Thoracic aorta (tissue), 2 donors: Measurements from ENCODE around the gene CACUL1. TPM values are rescaled to one million over a fixed set of nuclear protein-coding genes. Genes with fewer than 3 reads are reported as not detected.

Experiments used
- ATAC-seq: fragments of 150-250 bp; one replicate; pipeline ENCODE4 v1.8.0; 2017; ENCODE audit warnings: low read depth; ENCODE audit not compliant: insufficient number of reproducible peaks, low FRiP score
- DNase-seq: peaks from one replicate; pipeline ENCODE4 v3.0.0-alpha.2; 2020; ENCODE audit warnings: low spot score
- H3K27ac ChIP-seq, 2 donors: fragments of 200-600 bp; sonication (generic); 1 replicate in 1 of 2; 2 replicates in 1 of 2; pipeline ENCODE4 v1.5.1; 2016; ENCODE audit warnings: mild to moderate bottlenecking in 2 of 2, moderate library complexity in 2 of 2
- H3K27me3 ChIP-seq: fragments of 200-600 bp; sonication (generic); replicated peaks from 2 replicates; pipeline ENCODE4 v1.6.0; 2016; ENCODE audit warnings: mild to moderate bottlenecking; ENCODE audit not compliant: insufficient read depth
- H3K36me3 ChIP-seq: fragments of 200-600 bp; sonication (generic); one replicate; pipeline ENCODE4 v1.5.1; 2016
- H3K4me1 ChIP-seq, 2 donors: fragments of 200-600 bp; sonication (generic); 1 replicate in 1 of 2; 2 replicates in 1 of 2; pipeline versions ENCODE4 v1.5.1 to v1.6.0; 2016; ENCODE audit warnings: low read depth in 2 of 2, mild to moderate bottlenecking in 1 of 2; ENCODE audit not compliant: control insufficient read depth in 1 of 2
- H3K4me3 ChIP-seq: fragments of 200-600 bp; sonication (generic); 2 replicates; pipeline ENCODE4 v1.5.1; 2016; ENCODE audit warnings: mild to moderate bottlenecking
- H3K9me3 ChIP-seq: fragments of 200-600 bp; sonication (generic); 2 replicates; pipeline ENCODE4 v1.5.1; 2016
- total RNA-seq, 2 donors: library from RNA; depleted of rRNA; stranded (reverse); fragments of >200 nt; gene quantifications; one replicate each; pipeline versions ENCODE4 v1.1.0 to v1.2.3, GENCODE V29; 2016
- TF ChIP-seq, protein P1 (sequence below): fragments of 200-600 bp; sonication (generic); IDR thresholded peaks from one replicate; pipeline ENCODE4 v1.5.1; 2019; ENCODE audit warnings: antibody characterized with exemption

Gene CACUL1
- total RNA-seq, 2 donors from 2014 or later: 32.7 to 42.9 TPM

DNA sequence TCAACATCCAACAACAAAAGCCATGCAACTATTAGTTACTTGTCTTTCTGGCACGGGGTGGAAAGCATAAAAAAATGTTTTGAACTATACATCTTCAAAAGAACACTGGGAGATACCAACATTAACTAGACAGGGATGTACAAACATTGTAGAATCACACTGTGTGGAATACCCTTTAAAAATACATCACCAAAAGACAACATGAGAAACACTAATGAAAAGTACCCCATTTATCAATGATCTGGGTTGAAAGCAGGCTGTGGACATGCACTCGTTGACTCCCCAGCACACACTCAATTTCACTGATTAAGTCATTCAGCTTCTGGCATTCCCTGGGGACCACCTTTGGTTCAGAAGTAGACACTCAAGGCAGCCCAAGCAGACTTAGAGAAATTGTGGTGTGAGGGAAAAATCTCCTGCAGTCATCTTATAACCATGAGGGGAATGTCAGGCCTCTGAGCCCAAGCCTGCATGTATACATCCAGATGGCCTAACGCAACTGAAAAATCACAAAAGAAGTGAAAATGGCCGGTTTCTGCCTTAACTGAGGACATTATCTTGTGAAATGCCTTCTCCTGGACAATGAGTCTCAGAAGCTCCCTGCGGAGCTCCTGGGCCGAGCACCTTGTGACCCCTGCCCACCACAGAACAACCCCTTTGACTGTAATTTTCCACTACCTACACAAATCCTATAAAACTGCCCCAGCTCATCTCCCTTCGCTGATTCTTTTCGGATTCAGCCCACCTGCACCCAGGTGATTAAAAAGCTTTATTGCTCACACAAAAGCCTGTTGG lies 53.0 kb downstream of the CACUL1 start:
- no peak for ATAC-seq
- no peaks in the 10 kb centered on the region for H3K36me3 ChIP-seq
- peaks cover 0 to 9% of the 10 kb centered on the region in 2 donors for H3K4me1 ChIP-seq
- no peak overlapping the region for H3K4me3 ChIP-seq
- H3K27ac ChIP-seq: no peak overlapping the region
- H3K27me3 ChIP-seq: no peaks in the 10 kb centered on the region
- H3K9me3 ChIP-seq: no peaks in the 10 kb centered on the region
- TF ChIP-seq, protein P1, sequence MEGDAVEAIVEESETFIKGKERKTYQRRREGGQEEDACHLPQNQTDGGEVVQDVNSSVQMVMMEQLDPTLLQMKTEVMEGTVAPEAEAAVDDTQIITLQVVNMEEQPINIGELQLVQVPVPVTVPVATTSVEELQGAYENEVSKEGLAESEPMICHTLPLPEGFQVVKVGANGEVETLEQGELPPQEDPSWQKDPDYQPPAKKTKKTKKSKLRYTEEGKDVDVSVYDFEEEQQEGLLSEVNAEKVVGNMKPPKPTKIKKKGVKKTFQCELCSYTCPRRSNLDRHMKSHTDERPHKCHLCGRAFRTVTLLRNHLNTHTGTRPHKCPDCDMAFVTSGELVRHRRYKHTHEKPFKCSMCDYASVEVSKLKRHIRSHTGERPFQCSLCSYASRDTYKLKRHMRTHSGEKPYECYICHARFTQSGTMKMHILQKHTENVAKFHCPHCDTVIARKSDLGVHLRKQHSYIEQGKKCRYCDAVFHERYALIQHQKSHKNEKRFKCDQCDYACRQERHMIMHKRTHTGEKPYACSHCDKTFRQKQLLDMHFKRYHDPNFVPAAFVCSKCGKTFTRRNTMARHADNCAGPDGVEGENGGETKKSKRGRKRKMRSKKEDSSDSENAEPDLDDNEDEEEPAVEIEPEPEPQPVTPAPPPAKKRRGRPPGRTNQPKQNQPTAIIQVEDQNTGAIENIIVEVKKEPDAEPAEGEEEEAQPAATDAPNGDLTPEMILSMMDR: no peak
- DNase-seq: no peak

DNA sequence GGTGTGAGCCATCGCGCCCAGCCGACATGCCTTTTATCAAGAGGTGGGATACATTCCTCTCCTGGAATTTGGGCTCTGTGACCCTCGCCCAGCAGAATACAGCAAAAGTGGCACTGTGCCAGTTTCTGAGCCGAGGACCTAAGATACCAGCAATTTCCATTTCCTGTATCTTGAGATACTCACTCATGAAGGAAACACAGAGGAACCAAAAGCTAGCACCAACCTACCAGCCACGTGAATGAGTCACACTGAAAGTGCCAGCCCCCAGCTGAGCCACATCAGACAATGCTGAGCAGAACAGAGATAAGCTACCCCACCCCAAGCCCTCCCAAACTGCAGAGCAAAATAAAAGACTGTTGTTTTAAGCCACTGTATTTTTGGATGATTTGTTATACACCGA lies 56.3 kb downstream of the CACUL1 start:
- TF ChIP-seq, protein P1: no peak
- no peak for DNase-seq

DNA sequence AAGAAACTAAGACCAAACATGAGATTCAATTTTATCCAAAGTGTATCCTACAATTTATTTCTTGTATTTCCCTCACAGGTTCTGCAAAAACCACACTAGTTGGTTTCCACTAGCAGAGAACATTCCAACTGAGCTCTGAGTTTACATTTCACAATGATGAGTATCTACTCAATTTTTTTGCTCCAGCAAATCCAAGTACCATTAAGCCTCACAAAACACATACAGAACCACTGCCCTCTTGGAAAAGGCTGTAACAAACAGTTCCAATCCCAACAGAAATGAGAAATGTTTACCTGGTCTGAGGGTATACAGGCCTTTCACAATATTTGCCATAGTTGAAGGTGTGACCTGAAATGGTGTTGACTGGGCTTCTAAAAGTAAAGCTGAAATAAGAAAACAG lies 59.9 kb downstream of the CACUL1 start:
- ATAC-seq (no peak), DNase-seq (no peak)
- Histone ChIP-seq H3K36me3 (no peaks in the 10 kb centered on the region), H3K27me3 (no peaks in the 10 kb centered on the region), H3K27ac (no peak overlapping the region), H3K9me3 (no peaks in the 10 kb centered on the region), H3K4me3 (no peak overlapping the region), H3K4me1 (no peaks in the 10 kb centered on the region)
- TF ChIP-seq, protein P1: no peak

More for the DNA sequence above, 56.3 kb downstream of the CACUL1 start:
- Histone ChIP-seq H3K4me3 (no peak overlapping the region), H3K9me3 (no peaks in the 10 kb centered on the region), H3K27ac (no peak overlapping the region), H3K27me3 (no peaks in the 10 kb centered on the region), H3K36me3 (no peaks in the 10 kb centered on the region), H3K4me1 (no peaks in the 10 kb centered on the region)
- no peak for ATAC-seq

DNA sequence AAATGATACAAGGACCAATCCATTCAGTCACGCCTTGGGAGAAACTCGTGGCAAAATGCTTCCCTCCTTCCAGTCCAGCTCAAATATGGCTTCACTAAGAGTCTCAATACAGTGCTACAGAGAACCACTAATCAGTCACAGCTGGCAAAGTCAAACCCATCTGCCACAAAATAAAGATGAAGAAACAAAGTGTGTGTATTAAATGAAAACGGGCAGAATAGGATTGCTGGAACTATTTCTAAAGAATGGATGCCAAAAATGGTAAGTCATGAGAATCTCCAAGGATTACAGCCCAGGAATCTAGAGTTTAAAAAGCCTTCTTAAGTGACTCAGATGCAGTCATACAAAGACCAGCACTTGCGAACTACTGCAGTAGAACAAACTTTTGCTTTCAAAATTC lies 61.9 kb downstream of the CACUL1 start:
- Histone ChIP-seq H3K4me1 (no peaks in the 10 kb centered on the region), H3K27ac (no peak overlapping the region)

DNA sequence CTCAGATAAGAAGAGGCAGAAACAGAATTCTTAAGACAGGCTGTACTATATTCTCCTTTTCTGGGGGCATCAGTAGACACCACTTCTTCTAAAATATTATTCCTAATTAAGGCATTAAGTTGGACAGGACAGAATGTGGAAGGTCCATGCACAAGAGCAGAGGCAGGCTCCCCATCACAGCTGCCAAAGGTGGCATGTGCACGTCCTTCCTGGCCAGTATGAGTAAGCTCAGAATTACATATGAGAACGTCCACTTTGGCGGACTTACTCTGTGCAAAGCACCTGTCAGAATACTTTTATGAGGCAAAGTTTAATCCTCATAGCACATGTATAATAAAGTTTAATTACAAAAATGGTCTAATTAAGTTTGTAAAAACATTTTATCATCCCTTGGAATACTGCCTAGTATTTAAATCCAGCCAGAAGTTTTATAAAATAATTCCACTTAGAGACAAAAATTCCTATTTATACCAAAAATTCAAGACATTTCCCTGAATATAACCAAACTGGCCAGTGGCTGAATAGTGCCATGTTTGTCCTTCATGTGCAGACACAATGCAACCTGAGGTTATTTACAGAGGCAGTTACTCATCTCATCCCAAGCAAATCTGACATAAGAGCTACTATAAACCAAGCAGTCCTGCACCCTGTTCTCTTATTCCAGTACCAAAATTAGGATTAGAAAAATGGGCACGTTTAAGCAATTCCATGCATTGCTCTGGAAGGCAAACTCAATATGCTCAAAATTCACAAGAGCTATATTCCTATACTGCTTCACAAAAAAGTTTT lies 65.5 kb downstream of the CACUL1 start:
- Histone ChIP-seq H3K9me3 (no peaks in the 10 kb centered on the region), H3K36me3 (peaks cover 22% of the 10 kb centered on the region), H3K27ac (no peak overlapping the region), H3K4me3 (no peak overlapping the region), H3K4me1 (no peaks in the 10 kb centered on the region), H3K27me3 (no peaks in the 10 kb centered on the region)
- no peak for DNase-seq
- TF ChIP-seq, protein P1: no peak
- no peak for ATAC-seq

More for the DNA sequence above, 61.9 kb downstream of the CACUL1 start:
- TF ChIP-seq, protein P1: no peak
- Histone ChIP-seq H3K4me3 (no peak overlapping the region), H3K27me3 (no peaks in the 10 kb centered on the region), H3K36me3 (no peaks in the 10 kb centered on the region), H3K9me3 (no peaks in the 10 kb centered on the region)
- no peak for DNase-seq
- ATAC-seq: peak; percentile 60
